ENCODE data around the gene YPEL2.

The YPEL2 gene

DNA sequence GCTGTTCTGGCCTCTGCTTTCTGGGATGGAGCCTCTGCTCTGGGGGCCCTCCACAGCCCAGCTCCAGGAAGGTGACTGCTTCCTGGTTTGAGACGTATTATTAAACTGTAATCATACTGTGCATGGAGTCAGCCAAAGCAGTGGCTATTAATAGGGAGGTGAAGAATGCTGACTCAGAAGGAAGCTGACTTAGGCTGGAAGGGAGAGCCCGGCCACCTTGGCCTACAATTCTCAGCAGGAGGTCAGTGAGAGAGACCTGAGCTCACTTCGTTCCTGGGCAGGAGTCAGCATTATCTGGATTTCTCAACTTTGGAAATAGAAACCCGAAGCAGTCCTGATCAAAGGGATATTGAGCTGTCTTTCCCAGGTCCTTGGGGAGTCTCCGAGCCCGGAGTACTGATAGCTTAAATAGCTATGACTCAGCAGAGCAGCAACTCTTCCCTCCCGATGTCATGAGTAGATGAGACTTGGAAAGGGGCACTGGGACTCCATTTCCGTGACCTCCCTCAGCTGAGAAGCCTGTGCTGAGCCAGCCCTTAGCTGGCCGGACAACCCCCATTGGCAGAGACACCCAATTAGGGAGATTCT lies 91.8 kb downstream of the YPEL2 start:
- TF ChIP-seq, protein P1, sequence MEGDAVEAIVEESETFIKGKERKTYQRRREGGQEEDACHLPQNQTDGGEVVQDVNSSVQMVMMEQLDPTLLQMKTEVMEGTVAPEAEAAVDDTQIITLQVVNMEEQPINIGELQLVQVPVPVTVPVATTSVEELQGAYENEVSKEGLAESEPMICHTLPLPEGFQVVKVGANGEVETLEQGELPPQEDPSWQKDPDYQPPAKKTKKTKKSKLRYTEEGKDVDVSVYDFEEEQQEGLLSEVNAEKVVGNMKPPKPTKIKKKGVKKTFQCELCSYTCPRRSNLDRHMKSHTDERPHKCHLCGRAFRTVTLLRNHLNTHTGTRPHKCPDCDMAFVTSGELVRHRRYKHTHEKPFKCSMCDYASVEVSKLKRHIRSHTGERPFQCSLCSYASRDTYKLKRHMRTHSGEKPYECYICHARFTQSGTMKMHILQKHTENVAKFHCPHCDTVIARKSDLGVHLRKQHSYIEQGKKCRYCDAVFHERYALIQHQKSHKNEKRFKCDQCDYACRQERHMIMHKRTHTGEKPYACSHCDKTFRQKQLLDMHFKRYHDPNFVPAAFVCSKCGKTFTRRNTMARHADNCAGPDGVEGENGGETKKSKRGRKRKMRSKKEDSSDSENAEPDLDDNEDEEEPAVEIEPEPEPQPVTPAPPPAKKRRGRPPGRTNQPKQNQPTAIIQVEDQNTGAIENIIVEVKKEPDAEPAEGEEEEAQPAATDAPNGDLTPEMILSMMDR (IDR thresholded peaks at IDR 0.05; ENCODE audit: low read depth, low read length), result no peak
- DNase-seq (ENCODE audit: extremely low read depth, low read depth), result no peak

DNA sequence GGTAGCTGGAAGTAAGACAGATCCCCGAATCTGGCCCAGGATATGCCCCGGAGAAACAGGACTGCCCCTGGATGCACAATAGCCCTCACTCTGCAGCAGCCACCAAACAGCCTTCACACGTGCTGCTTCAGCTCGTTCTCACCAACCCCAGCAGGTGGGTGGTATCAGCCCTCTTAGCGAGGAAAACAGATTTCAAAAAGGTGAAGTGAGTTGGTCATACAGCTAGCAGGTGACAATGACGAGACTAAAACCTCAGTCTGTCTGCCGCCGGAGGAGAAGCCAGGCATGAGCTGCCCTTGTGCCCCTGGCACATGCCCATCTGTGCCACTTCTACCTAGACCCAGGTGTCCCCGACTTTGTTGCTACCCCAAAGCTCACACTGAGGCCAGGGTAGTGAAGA lies 92.4 kb downstream of the YPEL2 start:
- TF ChIP-seq, protein P1 (IDR thresholded peaks at IDR 0.05; ENCODE audit: low read depth, low read length), result no peak
- DNase-seq (ENCODE audit: extremely low read depth, low read depth), result no peak

DNA sequence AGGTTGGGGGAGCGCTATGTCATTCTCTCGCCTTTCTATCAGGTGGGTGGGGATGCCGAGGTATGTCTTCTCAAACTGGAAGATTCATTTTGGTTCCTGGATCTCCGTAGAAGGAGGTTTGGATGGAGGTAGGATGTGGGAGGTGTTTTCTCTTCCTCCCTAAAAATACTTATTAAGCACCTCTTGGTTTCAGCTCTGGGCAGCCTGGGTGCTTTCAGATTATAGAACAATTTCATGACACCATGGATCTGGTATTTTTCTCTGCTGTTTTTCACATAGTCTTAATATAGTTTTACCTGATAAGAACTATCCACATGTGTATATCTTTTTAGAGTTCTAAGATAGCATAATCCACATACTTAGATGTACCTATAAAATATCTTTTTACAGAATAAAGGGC lies 92.9 kb downstream of the YPEL2 start:
- DNase-seq (ENCODE audit: extremely low read depth, low read depth), result no peak
- TF ChIP-seq, protein P1 (IDR thresholded peaks at IDR 0.05; ENCODE audit: low read depth, low read length), result no peak

DNA sequence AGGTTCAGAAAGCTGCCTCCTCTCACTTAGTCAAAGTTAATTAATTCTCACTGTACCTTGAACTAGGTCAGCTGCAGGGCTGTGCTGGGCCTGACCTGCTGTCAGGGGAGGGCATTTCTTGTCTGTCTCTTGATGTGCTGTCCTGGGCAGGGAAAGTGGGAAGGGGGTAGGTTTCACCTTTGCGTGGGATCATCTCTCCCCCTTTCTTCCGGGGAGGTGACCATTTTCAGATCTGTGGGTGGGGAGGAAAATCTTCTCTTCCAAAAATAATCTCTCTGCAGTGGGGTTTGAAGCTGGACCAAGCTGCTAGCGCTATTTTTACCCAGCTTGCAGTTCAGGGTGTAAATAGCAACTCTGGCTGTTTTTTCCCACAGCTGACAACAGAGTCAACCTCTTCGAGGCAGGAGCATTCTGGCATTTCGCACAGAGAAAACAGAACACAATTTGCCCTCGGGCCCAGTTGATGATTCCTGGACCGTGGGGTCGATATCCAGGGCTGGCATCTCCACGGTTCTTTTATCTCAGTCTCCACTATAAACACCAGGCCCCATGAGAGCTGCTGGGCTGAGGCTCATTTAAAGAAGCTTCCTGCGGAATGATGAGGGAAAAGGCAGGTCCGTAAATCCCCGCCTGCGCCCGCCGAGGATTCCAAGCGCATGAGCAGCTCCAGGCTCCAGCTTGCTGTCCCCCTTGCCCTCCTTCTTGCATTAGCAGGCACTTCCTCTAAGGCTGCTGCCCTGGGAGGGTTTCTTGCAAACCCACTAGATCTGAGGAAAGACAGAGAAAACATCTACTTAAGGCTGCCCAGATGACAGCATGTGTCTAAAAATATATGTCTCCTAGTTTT lies 93.9 kb downstream of the YPEL2 start:
- TF ChIP-seq, protein P1 (IDR thresholded peaks at IDR 0.05; ENCODE audit: low read depth, low read length), result no peak
- DNase-seq (ENCODE audit: extremely low read depth, low read depth), result no peak

DNA sequence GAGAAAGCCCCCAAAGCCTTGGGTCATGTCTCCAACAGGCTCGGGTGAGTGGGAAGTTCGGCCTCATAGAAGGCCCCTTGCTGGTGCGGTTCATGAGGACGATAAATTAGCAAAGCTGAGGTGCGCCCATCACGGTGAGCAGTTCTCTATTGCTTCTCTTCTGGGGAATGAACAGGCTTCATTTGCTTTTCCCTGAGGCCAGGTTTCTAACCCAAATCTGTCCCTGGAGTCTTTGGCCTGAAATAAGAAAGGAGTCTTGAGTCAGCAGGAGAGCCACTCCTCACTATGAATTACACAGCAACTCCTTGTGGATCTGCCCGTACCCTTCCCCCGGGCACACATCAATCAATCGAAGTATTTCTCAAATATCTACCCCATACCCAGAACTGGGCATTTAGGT lies 94.6 kb downstream of the YPEL2 start:
- no peak for DNase-seq (ENCODE audit: extremely low read depth, low read depth)
- TF ChIP-seq, protein P1 (IDR thresholded peaks at IDR 0.05; ENCODE audit: low read depth, low read length), result no peak

DNA sequence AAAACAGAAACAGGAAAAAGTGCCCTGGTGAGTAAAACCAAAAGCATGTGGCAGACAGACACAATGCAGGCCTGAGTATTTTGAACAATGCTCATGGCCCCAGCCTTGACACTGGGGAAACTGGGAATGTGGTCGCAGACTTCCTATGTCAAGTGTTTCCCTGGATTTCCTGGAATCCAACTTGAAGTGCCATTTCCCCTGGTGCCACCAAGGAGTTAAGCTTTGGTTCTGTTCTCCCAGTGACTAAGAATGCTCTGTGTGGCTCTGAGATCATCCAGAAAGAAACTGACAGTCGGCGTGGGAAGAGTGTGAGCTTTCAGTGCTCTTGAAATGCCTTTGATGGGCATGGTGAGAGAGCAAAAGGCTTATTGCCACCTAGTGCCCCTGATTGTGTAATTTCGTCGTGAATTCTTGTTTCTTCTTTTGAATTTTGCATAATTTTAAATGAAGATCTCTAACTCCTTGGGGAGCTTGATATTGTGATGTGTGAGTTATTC lies 96.0 kb downstream of the YPEL2 start:
- TF ChIP-seq, protein P1 (IDR thresholded peaks at IDR 0.05; ENCODE audit: low read depth, low read length), result no peak
- no peak for DNase-seq (ENCODE audit: extremely low read depth, low read depth)

DNA sequence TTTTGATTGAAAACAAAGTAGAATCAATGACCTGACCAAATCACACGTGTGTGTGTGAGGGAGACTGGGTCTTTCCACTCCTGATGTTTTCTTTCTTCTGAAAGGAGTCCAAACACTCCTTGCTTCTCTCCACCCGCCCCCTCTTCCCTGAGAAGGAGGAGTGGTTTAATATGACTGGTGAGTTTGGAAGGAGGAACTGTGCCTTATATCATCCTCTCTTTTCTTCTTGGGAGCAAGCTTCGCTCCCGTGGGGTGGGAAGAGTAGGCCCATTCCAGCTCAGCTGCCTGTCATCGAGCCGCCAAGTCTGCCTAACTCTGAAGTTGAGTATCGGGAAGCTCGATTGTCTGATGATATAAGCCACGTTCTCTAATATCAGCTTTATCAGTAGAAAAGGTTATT lies 96.5 kb downstream of the YPEL2 start:
- TF ChIP-seq, protein P1 (IDR thresholded peaks at IDR 0.05; ENCODE audit: low read depth, low read length), result no peak
- DNase-seq (ENCODE audit: extremely low read depth, low read depth), result no peak

Data from AG09319 (cell line).